Measurements from ENCODE around the gene TRIM42.

GRCh38 chr3:140748171-140748570, 70.3 kb downstream of the TRIM42 start:
- no peak for TF ChIP-seq POLR2AphosphoS5 (IDR thresholded peaks at IDR 0.05; ENCODE audit: low read depth, low read length)
- no peak for TF ChIP-seq POLR2A (IDR thresholded peaks at IDR 0.05; ENCODE audit: low read depth, low read length)
- TF ChIP-seq TAF1 (IDR thresholded peaks at IDR 0.05; ENCODE audit: low read depth, low read length): no peak
- no peak for TF ChIP-seq POU2F2 (IDR thresholded peaks at IDR 0.05; ENCODE audit: low read depth, low read length)
- no peak for TF ChIP-seq SPI1 (IDR thresholded peaks at IDR 0.05; ENCODE audit: low read depth, low read length)
- TF ChIP-seq PAX5 (IDR thresholded peaks at IDR 0.05; ENCODE audit: insufficient read depth, low read length, severe bottlenecking): no peak
